Stomach (tissue), 9 donors: ENCODE data around the gene USP6NL. TPM values are rescaled to one million over a fixed set of nuclear protein-coding genes. Genes with fewer than 3 reads are reported as not detected.
"Not testable (repeated sequence)": the region's sequence is repeated elsewhere in the genome, so short reads cannot be mapped to it uniquely, and the experiment has no call there.

Source experiments
- DNase-seq, 2 donors: peaks; one replicate each; pipeline versions ENCODE4 v3.0.0 to v3.0.0-alpha.2; 2013 to 2019
- H3K27ac ChIP-seq, 5 donors: fragments of 200-600 bp in 4 of 5; sonication (generic) in 4 of 5; one replicate each; pipeline ENCODE4 v1.5.1; 2013 to 2019; ENCODE audit warnings: mild to moderate bottlenecking in 1 of 5, moderate library complexity in 1 of 5
- H3K27me3 ChIP-seq, 3 donors: fragments of 200-600 bp; sonication (generic); one replicate each; pipeline ENCODE4 v1.5.1; 2017 to 2019; ENCODE audit warnings: mixed run types in 1 of 3
- H3K36me3 ChIP-seq, 4 donors: fragments of 200-600 bp; sonication (generic); 1 replicate in 3 of 4; 2 replicates in 1 of 4; pipeline ENCODE4 v1.5.1; 2016 to 2019
- H3K4me1 ChIP-seq, 4 donors: fragments of 200-600 bp; sonication (generic); one replicate each; pipeline ENCODE4 v1.5.1; 2016 to 2019
- H3K4me3 ChIP-seq, 4 donors: fragments of 200-600 bp; sonication (generic) in 3 of 4; one replicate each; pipeline ENCODE4 v1.5.1; 2016 to 2019; ENCODE audit warnings: mild to moderate bottlenecking in 1 of 4
- H3K9me3 ChIP-seq, 4 donors: fragments of 200-600 bp; sonication (generic); one replicate each; pipeline ENCODE4 v1.5.1; 2016 to 2019
- CTCF ChIP-seq, 7 experiments: fragments of 450-650 bp in 4 of 7; fragments of 200-600 bp in 3 of 7; sonication (generic) in 3 of 7; IDR thresholded peaks; one replicate each; pipeline ENCODE4 v1.5.1; 2016 to 2019; ENCODE audit warnings: antibody characterized with exemption in 7 of 7, control low read depth in 2 of 7, mild to moderate bottlenecking in 1 of 7
- EP300 ChIP-seq: sonication (generic); formaldehyde crosslinking; IDR thresholded peaks from one replicate; pipeline ENCODE4 v1.6.1; 2017; ENCODE audit warnings: antibody characterized with exemption
- POLR2A ChIP-seq, 4 donors: fragments of 450-650 bp; IDR thresholded peaks; one replicate each; pipeline ENCODE4 v1.6.1; 2016; ENCODE audit warnings: antibody characterized with exemption in 4 of 4, control low read depth in 2 of 4, mild to moderate bottlenecking in 1 of 4, moderate library complexity in 1 of 4
- POLR2AphosphoS5 ChIP-seq, 3 donors: sonication (generic); formaldehyde crosslinking; IDR thresholded peaks; one replicate each; pipeline ENCODE4 v1.6.1; 2016; ENCODE audit warnings: antibody characterized with exemption in 3 of 3
- WGBS, 5 donors: extraction: QIAGEN DNeasy Blood & Tissue Kit in 3 of 5; methylation state at CpG; one replicate each; pipeline versions ENCODE4 v1.1.5 to v1.1.7; 2013 to 2018; 5-methylcytosine and 5-hydroxymethylcytosine counted together
- intact Hi-C: fragments of 100-400 bp; cut with DNase I; formaldehyde crosslinking; loops from one replicate; pipeline ENCODE4 v1.15.1; 2023; ENCODE audit warnings: low total_unique reads
- polyA plus RNA-seq, 3 donors: library from polyadenylated mRNA; stranded (reverse); fragments of 200-250 nt; gene quantifications; one replicate each; pipeline ENCODE4 v1.2.3, GENCODE V29; 2013
- total RNA-seq, 5 donors: library from RNA; depleted of rRNA; stranded (reverse); fragments of >200 nt; gene quantifications; one replicate each; pipeline versions ENCODE4 v1.1.0 to v1.2.3, GENCODE V29; 2014 to 2016
- donor health status: healthy with polysubstance abuse.
- donor health status: Bipolar disorder and iron deficiency.
- donor health status: healthy.

USP6NL gene
- total and polyA plus RNA-seq, 8 donors, result 4.7 to 31.5 (median 6.3) TPM

- H3K4me3 ChIP-seq, result no peak overlapping the region
- intact Hi-C loops, result no loop called here
- no peaks in the 10 kb centered on the region for H3K4me1 ChIP-seq
- TF ChIP-seq EP300, result no peak
- no peak for TF ChIP-seq POLR2AphosphoS5 (IDR thresholded peaks at IDR 0.05)
- TF ChIP-seq POLR2A (IDR thresholded peaks at IDR 0.05), result no peak
- TF ChIP-seq CTCF (IDR thresholded peaks at IDR 0.05), result no peak
- no peaks in the 10 kb centered on the region for H3K9me3 ChIP-seq
- no peaks in the 10 kb centered on the region for H3K36me3 ChIP-seq
- 67 to 77% (median 76%) methylated on average over 15 of the region's 15 CpGs for WGBS, 5 donors
- H3K27ac ChIP-seq, result no peak overlapping the region
- no peak for DNase-seq
- H3K27me3 ChIP-seq, result peaks cover 0 to 11% (median 0%) of the 10 kb centered on the region in 3 donors
Observed at GRCh38 chr10:11440250-11441150, 170.9 kb downstream of the USP6NL start.

- no peak overlapping the region for H3K27ac ChIP-seq
- 83 to 92% (median 88%) methylated on average over 13 of the region's 13 CpGs for WGBS, 5 donors
- DNase-seq, result no peak
- H3K4me1 ChIP-seq, result no peaks in the 10 kb centered on the region
- TF ChIP-seq EP300, result no peak
- TF ChIP-seq POLR2A (IDR thresholded peaks at IDR 0.05), result no peak
- TF ChIP-seq CTCF (IDR thresholded peaks at IDR 0.05), result no peak
- TF ChIP-seq POLR2AphosphoS5 (IDR thresholded peaks at IDR 0.05), result no peak
- H3K27me3 ChIP-seq, result peaks cover 0 to 15% (median 0%) of the 10 kb centered on the region in 3 donors
- no peak overlapping the region for H3K4me3 ChIP-seq
- no peaks in the 10 kb centered on the region for H3K36me3 ChIP-seq
- no peaks in the 10 kb centered on the region for H3K9me3 ChIP-seq
- intact Hi-C loops, result no loop called here
Observed at GRCh38 chr10:11439523-11440053, 171.9 kb downstream of the USP6NL start.

GRCh38 chr10:11437391-11438142, 173.9 kb downstream of the USP6NL start:
- intact Hi-C loops, result no loop called here
- no peak overlapping the region for H3K4me3 ChIP-seq
- H3K4me1 ChIP-seq, result no peaks in the 10 kb centered on the region
- H3K27ac ChIP-seq, result no peak overlapping the region
- H3K36me3 ChIP-seq, result no peaks in the 10 kb centered on the region
- no peak for DNase-seq
- no peaks in the 10 kb centered on the region for H3K9me3 ChIP-seq
- TF ChIP-seq CTCF (IDR thresholded peaks at IDR 0.05) (no peak), POLR2A (IDR thresholded peaks at IDR 0.05) (no peak), POLR2AphosphoS5 (IDR thresholded peaks at IDR 0.05) (no peak), EP300 (no peak)
- WGBS, 5 donors, result 69 to 82% (median 79%) methylated on average over 21 to 26 of the region's 26 CpGs
- H3K27me3 ChIP-seq, result peaks cover 0 to 19% (median 0%) of the 10 kb centered on the region in 3 donors

- H3K4me1 ChIP-seq, H3K27ac ChIP-seq, H3K9me3 ChIP-seq, H3K4me3 ChIP-seq, intact Hi-C loops, H3K36me3 ChIP-seq, DNase-seq: not testable (repeated sequence)
- WGBS, 5 donors, result 90 to 94% (median 91%) methylated on average over 12 to 13 of the region's 13 CpGs
- H3K27me3 ChIP-seq, result peaks cover 0 to 19% (median 0%) of the 10 kb centered on the region in 3 donors
Observed at GRCh38 chr10:11436445-11436844, 175.0 kb downstream of the USP6NL start.
